RWPE1 (cell line): ENCODE measurements around the gene PARN.
"Not testable (repeated sequence)": the region's sequence is repeated elsewhere in the genome, so short reads cannot be mapped to it uniquely, and the experiment has no call there.

Experiments
- CTCF ChIA-PET: fragments of 350-600 bp; sonication (Branson Sonifier 250); formaldehyde crosslinking; extraction: SDS; loops from one replicate; lab custom pipeline; 2021; lab: Yijun Ruan, JAX
- POLR2A ChIA-PET: fragments of 400-600 bp; formaldehyde crosslinking; extraction: SDS; loops from one replicate; lab custom pipeline; 2020; ENCODE audit warnings: antibody characterized with exemption; ENCODE audit not compliant: low non-redundant PET; lab: Yijun Ruan, JAX
- DNase-seq: peaks from one replicate; pipeline ENCODE4 v3.0.0; 2012; ENCODE audit warnings: low spot score
- H3K27ac ChIP-seq: fragments of 450-650 bp; 2 replicates; pipeline ENCODE4 v1.5.1; 2017
- CTCF ChIP-seq: fragments of 450-650 bp; conservative IDR thresholded peaks from 2 replicates; pipeline ENCODE4 v1.5.1; 2017; ENCODE audit warnings: low read depth, mild to moderate bottlenecking

Gene PARN

GRCh38 chr16:14634389-14634725, 4.3 kb upstream of the PARN start:
- no peak overlapping the region for H3K27ac ChIP-seq
- no peak for TF ChIP-seq CTCF
- ChIA-PET POLR2A (interaction anchor here (0.5 to 0.6 kb wide), 2 partner anchors 50 to 318 kb away, joined by 3 read pairs; no protein-coding TSS in a partner anchor), CTCF (no interaction called here)
- no peak for DNase-seq

GRCh38 chr16:14632693-14633569, 2.9 kb upstream of the PARN start, which contains the start of gene BFAR:
BFAR (plus strand) TSS chr16:14632951; CDS start chr16:14644347, 11,396 bp downstream.
- DNase-seq, result peak; percentile 98
- peak within 1 kb of the TSS; percentile 93 for H3K27ac ChIP-seq
- no peak for TF ChIP-seq CTCF
- ChIA-PET CTCF (interaction anchor here (0.7 kb wide), 2 partner anchors 15 to 349 kb away, joined by 3 to 4 read pairs; no protein-coding TSS in a partner anchor), POLR2A (no interaction called here)

- CTCF ChIA-PET, DNase-seq: not testable (repeated sequence)
- peak overlapping the region; percentile 93 for H3K27ac ChIP-seq
- POLR2A ChIA-PET, result interaction anchor here (0.7 kb wide), 1 partner anchor 11 kb away, joined by 8 read pairs; no protein-coding TSS in a partner anchor
These were observed 715 bp upstream of the PARN start for GRCh38 chr16:14630620-14631330.

GRCh38 chr16:14629612-14629918, 495 bp downstream of the PARN start:
- ChIA-PET POLR2A (no interaction called here), CTCF (interaction anchor here (0.6 kb wide), 1 partner anchor 81 kb away, joined by 4 read pairs; no protein-coding TSS in a partner anchor)
- DNase-seq, result peak; percentile 20
- peak overlapping the region; percentile 93 for H3K27ac ChIP-seq
- TF ChIP-seq CTCF, result no peak

- ChIA-PET CTCF (interaction anchor here (0.6 kb wide), 1 partner anchor 81 kb away, joined by 4 read pairs; no protein-coding TSS in a partner anchor), POLR2A (interaction anchor here (0.6 kb wide), 1 partner anchor 39 kb away, joined by 5 read pairs; no protein-coding TSS in a partner anchor)
- peak overlapping the region; percentile 93 for H3K27ac ChIP-seq
- DNase-seq, result peak; percentile 5
- TF ChIP-seq CTCF, result no peak
These were observed 1.1 kb downstream of the PARN start for GRCh38 chr16:14628806-14629611.

GRCh38 chr16:14627078-14627477, 3.0 kb downstream of the PARN start:
- ChIA-PET POLR2A (no interaction called here), CTCF (no interaction called here)

More at GRCh38 chr16:14627078-14627477, 3.0 kb downstream of the PARN start:
- H3K27ac ChIP-seq, result no peak overlapping the region
- no peak for TF ChIP-seq CTCF
- DNase-seq, result no peak
